SK-N-SH (cell line): ENCODE results near the gene SH2B3.

Experiments used
- RAD21 ChIP-seq: IDR thresholded peaks from 2 replicates; pipeline ENCODE4 v1.6.1; 2012; ENCODE audit warnings: mild to moderate bottlenecking, low read length
- USF2 ChIP-seq: fragments of 150-350 bp; IDR thresholded peaks from 2 replicates; pipeline ENCODE4 v1.6.1; 2017; ENCODE audit warnings: antibody characterized with exemption, low read length, low read depth, borderline replicate concordance
- TF ChIP-seq, protein P1 (sequence below): fragments of 200-600 bp; sonication (generic); IDR thresholded peaks from 2 replicates; pipeline ENCODE4 v1.6.1; 2017; ENCODE audit warnings: antibody characterized with exemption, mild to moderate bottlenecking, moderate library complexity
- TF ChIP-seq, protein P2 (sequence below): IDR thresholded peaks from 2 replicates; pipeline ENCODE4 v1.4.0; 2012; ENCODE audit warnings: low read depth

DNA sequence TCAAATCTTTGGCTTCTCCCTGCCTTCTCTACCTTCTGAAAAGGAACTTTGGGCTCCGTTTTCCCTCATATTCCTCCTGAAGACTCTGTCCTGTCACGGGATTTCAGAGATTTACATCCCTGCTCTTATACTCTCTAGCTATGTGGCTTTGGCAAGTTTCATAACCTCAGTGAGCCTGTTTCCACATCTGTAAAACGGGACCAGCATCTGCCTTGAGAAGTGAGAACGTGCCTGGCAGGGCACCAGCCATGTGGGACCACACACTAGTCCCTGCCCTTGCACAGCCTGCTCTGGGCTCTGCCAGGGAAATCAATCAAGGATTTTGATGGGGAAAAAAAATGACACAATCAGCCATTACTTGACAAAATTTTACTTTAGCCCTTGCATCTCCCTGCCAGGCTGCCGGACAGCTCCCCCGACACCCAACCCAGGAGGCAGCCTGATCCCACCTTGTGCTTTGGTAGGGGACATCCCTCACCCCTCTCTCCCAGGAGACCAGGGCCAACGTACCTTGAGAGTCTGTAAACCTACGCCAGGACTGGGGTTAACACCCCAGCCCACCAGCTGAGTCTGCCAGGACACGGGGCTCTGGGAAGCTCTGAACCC lies 45.3 kb upstream of the SH2B3 start:
- TF ChIP-seq, protein P1, sequence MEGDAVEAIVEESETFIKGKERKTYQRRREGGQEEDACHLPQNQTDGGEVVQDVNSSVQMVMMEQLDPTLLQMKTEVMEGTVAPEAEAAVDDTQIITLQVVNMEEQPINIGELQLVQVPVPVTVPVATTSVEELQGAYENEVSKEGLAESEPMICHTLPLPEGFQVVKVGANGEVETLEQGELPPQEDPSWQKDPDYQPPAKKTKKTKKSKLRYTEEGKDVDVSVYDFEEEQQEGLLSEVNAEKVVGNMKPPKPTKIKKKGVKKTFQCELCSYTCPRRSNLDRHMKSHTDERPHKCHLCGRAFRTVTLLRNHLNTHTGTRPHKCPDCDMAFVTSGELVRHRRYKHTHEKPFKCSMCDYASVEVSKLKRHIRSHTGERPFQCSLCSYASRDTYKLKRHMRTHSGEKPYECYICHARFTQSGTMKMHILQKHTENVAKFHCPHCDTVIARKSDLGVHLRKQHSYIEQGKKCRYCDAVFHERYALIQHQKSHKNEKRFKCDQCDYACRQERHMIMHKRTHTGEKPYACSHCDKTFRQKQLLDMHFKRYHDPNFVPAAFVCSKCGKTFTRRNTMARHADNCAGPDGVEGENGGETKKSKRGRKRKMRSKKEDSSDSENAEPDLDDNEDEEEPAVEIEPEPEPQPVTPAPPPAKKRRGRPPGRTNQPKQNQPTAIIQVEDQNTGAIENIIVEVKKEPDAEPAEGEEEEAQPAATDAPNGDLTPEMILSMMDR, result no peak
- TF ChIP-seq, protein P2, sequence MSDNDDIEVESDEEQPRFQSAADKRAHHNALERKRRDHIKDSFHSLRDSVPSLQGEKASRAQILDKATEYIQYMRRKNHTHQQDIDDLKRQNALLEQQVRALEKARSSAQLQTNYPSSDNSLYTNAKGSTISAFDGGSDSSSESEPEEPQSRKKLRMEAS, result no peak
- TF ChIP-seq USF2, result no peak
- TF ChIP-seq RAD21, result no peak
